HEK293T (cell line): ENCODE results near the gene LAMB2.

Experiments
- BHLHE40 ChIP-seq: fragments of 450-650 bp; IDR thresholded peaks from 2 replicates; pipeline ENCODE4 v1.6.1; 2016; ENCODE audit warnings: mild to moderate bottlenecking, moderate library complexity, borderline replicate concordance
- FOXA1 ChIP-seq: fragments of 450-650 bp; IDR thresholded peaks from 2 replicates; pipeline ENCODE4 v1.6.1; 2016; ENCODE audit warnings: mild to moderate bottlenecking
- FOXK2 ChIP-seq: fragments of 450-650 bp; IDR thresholded peaks from 2 replicates; pipeline ENCODE4 v1.6.1; 2016; ENCODE audit warnings: mild to moderate bottlenecking

DNA sequence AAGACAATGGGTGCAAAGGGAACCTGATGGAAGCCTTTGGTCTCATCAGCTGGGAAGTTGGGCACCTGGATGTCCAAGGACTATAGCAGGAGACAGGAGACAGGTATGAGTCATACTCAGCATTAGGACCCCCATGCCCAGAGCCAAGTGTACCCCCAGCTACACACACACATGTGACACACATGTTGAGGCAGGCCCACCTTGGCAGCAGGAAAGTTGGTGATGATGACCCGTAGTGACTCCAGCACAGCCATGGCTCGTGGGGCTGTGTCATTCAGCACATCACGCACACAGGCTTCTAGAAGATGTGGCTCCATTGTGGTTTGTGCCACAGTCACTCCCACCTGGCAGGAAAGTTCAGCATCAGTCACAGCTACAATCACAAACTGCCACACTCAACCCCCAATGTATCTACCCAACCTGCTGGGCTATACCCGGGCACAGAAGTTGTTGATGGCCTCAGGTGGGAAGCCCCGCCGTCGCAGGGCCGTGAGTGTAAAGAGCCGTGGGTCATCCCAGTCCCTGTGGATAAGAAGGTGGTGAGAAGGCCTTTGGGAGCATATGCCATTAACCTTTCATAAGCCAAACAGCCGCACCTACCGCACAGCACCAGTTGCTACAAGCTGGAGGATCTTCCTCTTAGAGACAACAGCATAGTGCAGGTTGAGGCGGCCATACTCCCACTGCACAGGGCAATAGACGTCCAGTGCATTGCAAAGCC is 33.8 kb downstream of the LAMB2 start:
- TF ChIP-seq FOXK2 (no peak), BHLHE40 (no peak), FOXA1 (no peak)
